Esophagus (tissue), 2 donors: ENCODE data around the gene ALLC. TPM values are rescaled to one million over a fixed set of nuclear protein-coding genes. Genes with fewer than 3 reads are reported as not detected.

Experiments used
- H3K27ac ChIP-seq, 2 donors: one replicate each; pipeline ENCODE4 v1.5.1; 2013; ENCODE audit warnings: low read depth in 2 of 2, mild to moderate bottlenecking in 2 of 2, inconsistent platforms in 1 of 2, low read length in 1 of 2, moderate library complexity in 1 of 2
- H3K27me3 ChIP-seq, 2 donors: one replicate each; pipeline ENCODE4 v1.6.1; 2013; ENCODE audit warnings: low read length in 2 of 2, control low read depth in 1 of 2, mild to moderate bottlenecking in 1 of 2; ENCODE audit not compliant: insufficient read depth in 2 of 2, control insufficient read depth in 1 of 2
- H3K36me3 ChIP-seq, 2 donors: one replicate each; pipeline ENCODE4 v1.6.1; 2013; ENCODE audit warnings: low read length in 1 of 2; ENCODE audit not compliant: control insufficient read depth in 2 of 2, insufficient read depth in 2 of 2
- H3K4me1 ChIP-seq, 2 donors: one replicate each; pipeline ENCODE4 v1.6.1; 2013; ENCODE audit warnings: low read length in 1 of 2; ENCODE audit not compliant: control insufficient read depth in 2 of 2, insufficient read depth in 2 of 2
- H3K4me3 ChIP-seq, 2 donors: one replicate each; pipeline ENCODE4 v1.5.1; 2013; ENCODE audit warnings: low read length in 2 of 2, mild to moderate bottlenecking in 2 of 2, low read depth in 1 of 2, moderate library complexity in 1 of 2
- H3K9me3 ChIP-seq, 2 donors: one replicate each; pipeline ENCODE4 v1.6.1; 2013; ENCODE audit warnings: mild to moderate bottlenecking in 2 of 2, low read depth in 1 of 2, low read length in 1 of 2, moderate library complexity in 1 of 2; ENCODE audit not compliant: control insufficient read depth in 2 of 2, insufficient read depth in 1 of 2
- WGBS, 2 donors: extraction: QIAGEN DNeasy Blood & Tissue Kit; methylation state at CpG; one replicate each; pipeline ENCODE4 v1.1.7; 2013; 5-methylcytosine and 5-hydroxymethylcytosine counted together
- polyA plus RNA-seq, 2 donors: library from polyadenylated mRNA; stranded (reverse); fragments of 200-250 nt; gene quantifications; one replicate each; pipeline ENCODE4 v1.2.3, GENCODE V29; 2013
- donor health status: healthy with polysubstance abuse.
- donor health status: Bipolar disorder and iron deficiency.

The ALLC gene
- polyA plus RNA-seq, 2 donors: 0.04 TPM; not detected in 1

DNA sequence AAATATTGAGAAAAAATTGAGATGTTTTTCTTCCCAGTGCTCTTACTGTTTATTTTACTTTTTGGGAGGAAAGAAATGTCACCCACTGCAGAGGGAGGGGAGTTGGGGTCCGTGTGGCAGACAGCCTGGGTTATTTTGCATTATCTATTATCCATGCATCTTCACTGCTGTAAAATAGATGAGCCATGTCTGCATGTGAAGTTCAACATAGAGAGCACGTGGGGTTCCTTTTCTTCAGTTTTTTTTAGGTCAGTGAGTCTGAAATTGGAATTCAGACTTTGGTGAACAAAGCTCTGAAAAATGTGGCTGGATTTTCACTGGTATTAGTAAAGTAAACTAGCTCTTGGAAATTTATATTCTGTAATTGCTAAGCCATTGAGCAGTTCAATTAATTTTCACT lies 47.8 kb downstream of the ALLC start:
- Histone ChIP-seq H3K4me1 (peaks cover 0 to 4% of the 10 kb centered on the region in 2 donors), H3K27ac (no peak overlapping the region), H3K36me3 (no peaks in the 10 kb centered on the region), H3K27me3 (no peaks in the 10 kb centered on the region), H3K9me3 (peaks cover 0 to 5% of the 10 kb centered on the region in 2 donors), H3K4me3 (no peak overlapping the region)
- WGBS, 2 donors: 13 to 19% methylated on average over 2 of the region's 2 CpGs

DNA sequence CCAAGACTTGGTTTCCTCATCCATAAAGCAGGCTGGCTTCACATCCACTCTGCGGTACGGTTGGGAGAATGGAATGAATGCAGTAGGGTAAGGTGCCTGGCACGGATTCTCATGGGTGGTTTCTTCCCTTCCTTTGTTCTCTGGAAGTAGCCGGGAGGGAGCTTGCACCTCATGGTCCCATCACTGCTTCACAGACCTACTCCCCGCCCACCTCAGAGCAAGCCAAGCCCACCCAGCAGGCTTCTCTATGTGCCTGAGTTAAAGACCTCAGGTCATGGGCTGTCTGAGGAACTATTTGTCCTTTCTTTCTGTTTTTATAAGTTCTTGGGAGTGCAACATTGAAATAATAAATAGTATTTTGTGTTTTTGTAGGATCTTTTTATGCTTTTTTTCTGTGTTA lies 48.9 kb downstream of the ALLC start:
- H3K27me3 ChIP-seq: no peaks in the 10 kb centered on the region
- 33 to 68% methylated on average over 5 of the region's 5 CpGs for WGBS, 2 donors
- H3K36me3 ChIP-seq: no peaks in the 10 kb centered on the region
- peaks cover 0 to 5% of the 10 kb centered on the region in 2 donors for H3K9me3 ChIP-seq
- no peak overlapping the region for H3K27ac ChIP-seq
- no peak overlapping the region for H3K4me3 ChIP-seq
- peaks cover 0 to 4% of the 10 kb centered on the region in 2 donors for H3K4me1 ChIP-seq

DNA sequence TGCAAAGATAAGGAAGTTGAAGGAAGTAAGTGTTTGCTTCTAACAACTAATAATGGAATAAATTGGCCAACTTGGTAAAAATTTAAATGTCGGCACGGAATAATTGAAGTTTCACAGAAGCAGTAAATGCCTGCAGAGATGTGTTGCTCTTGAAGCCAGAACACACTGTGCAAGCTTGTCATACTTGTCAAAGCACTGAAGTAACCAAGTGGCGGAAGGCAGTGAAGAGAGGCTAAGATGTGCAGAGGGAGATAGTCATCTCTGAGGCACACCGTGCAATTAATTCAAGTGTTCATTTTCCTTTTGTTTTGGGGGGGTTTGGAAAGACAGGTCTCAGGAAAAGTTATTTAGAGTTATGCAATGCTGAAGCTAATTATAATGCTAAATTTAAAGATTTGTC lies 50.6 kb downstream of the ALLC start:
- 85 to 91% methylated on average over 4 of the region's 4 CpGs for WGBS, 2 donors
- Histone ChIP-seq H3K9me3 (peaks cover 0 to 1% of the 10 kb centered on the region in 2 donors), H3K27ac (no peak overlapping the region)

DNA sequence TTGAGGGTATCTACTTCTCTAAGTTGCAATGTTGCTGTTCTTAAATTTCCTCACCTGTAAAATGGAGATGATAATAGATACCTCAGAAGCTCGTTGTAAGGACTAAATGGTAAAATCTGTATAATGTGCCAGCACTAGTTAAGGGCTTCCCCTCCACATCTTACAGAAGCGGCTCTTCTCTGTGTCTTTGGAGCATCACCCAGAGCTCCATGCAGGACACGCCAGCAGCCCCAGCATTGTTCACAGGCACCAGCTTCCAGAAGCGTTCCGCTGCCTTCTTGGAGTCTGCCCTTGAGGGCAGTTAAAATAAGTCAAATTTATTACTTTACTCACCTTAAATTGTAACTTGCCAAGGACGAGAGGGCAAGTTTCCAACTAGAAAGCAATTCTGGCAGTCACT lies 51.2 kb downstream of the ALLC start:
- WGBS, 2 donors: 62 to 67% methylated on average over 6 of the region's 6 CpGs

More for the DNA sequence above, 50.6 kb downstream of the ALLC start:
- Histone ChIP-seq H3K27me3 (no peaks in the 10 kb centered on the region), H3K36me3 (no peaks in the 10 kb centered on the region), H3K4me1 (peaks cover 0 to 3% of the 10 kb centered on the region in 2 donors), H3K4me3 (no peak overlapping the region)

DNA sequence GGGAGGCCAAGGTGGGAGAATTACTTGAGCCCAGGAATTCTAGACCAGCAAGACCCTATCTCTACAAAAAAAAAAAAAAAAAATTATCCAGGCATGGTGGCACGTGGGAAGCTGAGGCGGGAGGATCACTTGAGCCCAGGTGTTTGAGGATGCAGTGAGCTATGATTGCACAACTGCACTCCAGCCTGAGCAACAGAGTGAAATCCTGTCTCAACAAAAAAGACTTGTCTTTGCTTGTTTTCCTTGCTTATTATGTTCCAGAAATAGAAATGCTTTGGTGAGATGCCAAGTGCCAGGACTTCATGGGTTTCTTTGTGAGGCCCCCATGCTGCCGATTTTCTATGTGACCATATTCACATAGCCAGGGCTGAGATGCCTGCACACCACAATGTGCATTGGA lies 54.4 kb downstream of the ALLC start:
- Histone ChIP-seq H3K9me3 (no peaks in the 10 kb centered on the region), H3K27me3 (no peaks in the 10 kb centered on the region), H3K4me1 (no peaks in the 10 kb centered on the region), H3K4me3 (no peak overlapping the region), H3K27ac (no peak overlapping the region), H3K36me3 (no peaks in the 10 kb centered on the region)
- WGBS, 2 donors: 27 to 33% methylated on average over 3 of the region's 3 CpGs

More for the DNA sequence above, 51.2 kb downstream of the ALLC start:
- Histone ChIP-seq H3K27ac (no peak overlapping the region), H3K27me3 (no peaks in the 10 kb centered on the region), H3K9me3 (no peaks in the 10 kb centered on the region), H3K4me1 (no peaks in the 10 kb centered on the region), H3K36me3 (no peaks in the 10 kb centered on the region), H3K4me3 (no peak overlapping the region)

DNA sequence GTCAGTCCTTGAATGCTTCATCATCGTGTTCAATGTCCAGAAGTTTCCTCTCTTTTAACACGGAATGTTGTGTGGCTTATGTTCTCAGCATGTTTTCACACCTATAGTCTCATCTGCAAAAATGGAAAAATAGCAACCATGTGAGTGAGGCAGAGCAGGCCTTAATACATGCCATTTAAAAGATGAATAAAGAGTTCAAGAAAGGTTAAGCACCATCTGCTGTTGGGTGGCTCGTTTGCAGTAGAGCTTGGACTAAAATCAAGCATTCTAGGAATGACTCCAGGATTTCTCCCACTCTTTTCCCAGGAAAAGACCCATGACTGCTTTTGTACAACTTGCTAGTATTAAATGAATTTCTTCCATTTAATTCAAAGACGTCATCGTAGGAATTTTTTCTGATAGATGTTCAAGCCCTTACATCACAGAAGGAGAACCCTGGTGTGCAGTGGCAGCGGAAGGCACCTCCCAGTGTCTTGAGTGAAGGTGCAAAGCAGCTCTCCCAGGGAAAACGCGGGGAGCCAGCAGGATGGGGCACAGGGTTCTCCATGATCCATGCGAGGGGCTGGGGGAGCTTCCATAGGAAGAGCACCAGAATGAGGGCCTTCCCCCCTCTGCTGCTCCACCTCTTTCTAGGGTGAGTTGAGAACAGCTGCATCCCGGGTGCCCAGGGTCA lies 55.0 kb downstream of the ALLC start:
- H3K27ac ChIP-seq: no peak overlapping the region
- no peaks in the 10 kb centered on the region for H3K36me3 ChIP-seq
- no peak overlapping the region for H3K4me3 ChIP-seq
- H3K4me1 ChIP-seq: no peaks in the 10 kb centered on the region
- no peaks in the 10 kb centered on the region for H3K9me3 ChIP-seq
- no peaks in the 10 kb centered on the region for H3K27me3 ChIP-seq
- 59 to 60% methylated on average over 10 of the region's 10 CpGs for WGBS, 2 donors

DNA sequence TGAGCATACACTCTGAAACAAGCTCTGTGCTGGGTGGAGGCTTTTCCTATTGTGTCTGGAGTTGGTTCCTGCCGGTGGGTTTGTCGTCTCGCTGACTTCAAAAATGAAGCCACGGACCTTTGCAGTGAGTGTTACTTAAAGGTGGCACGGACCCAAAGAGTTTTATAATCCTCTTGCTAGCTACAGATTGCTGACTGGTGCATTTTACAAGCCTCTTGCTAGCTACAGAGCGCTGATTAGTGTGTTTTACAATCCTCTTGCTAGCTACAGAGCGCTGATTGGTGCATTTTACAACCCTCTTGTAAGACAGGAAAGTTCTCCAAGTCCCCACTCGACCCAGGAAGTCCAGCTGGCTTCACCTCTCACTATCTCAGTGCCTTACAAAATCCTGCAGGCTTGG lies 60.7 kb downstream of the ALLC start:
- H3K4me1 ChIP-seq: no peaks in the 10 kb centered on the region

DNA sequence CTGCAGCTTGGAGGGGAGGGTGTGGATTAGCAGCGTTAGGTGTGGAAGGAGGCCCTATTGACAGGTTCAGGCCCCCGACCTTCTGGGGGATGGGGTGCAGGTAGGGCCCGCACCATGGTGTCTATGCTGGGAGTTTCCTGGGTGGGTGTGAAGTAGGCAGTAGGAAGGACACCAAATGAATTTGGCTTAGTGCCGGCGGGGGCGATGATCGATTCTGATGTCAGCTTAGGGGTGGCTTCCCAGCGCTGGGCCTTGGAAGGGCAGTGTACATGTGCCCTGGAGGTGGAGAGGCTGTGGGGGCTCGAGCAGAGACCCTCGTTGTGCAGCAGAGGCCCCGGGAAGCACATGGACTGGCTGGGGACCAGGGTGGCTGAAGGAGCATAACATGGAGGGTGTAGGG lies 67.0 kb downstream of the ALLC start:
- Histone ChIP-seq H3K4me3 (no peak overlapping the region), H3K4me1 (no peaks in the 10 kb centered on the region), H3K27ac (no peak overlapping the region), H3K36me3 (no peaks in the 10 kb centered on the region), H3K27me3 (no peaks in the 10 kb centered on the region), H3K9me3 (peaks cover 0 to 2% of the 10 kb centered on the region in 2 donors)
- WGBS, 2 donors: 85 to 89% methylated on average over 11 of the region's 11 CpGs

More for the DNA sequence above, 60.7 kb downstream of the ALLC start:
- H3K27me3 ChIP-seq: no peaks in the 10 kb centered on the region
- H3K9me3 ChIP-seq: peaks cover 0 to 3% of the 10 kb centered on the region in 2 donors
- no peaks in the 10 kb centered on the region for H3K36me3 ChIP-seq
- WGBS, 2 donors: 65 to 80% methylated on average over 8 of the region's 8 CpGs
- H3K4me3 ChIP-seq: no peak overlapping the region
- no peak overlapping the region for H3K27ac ChIP-seq

DNA sequence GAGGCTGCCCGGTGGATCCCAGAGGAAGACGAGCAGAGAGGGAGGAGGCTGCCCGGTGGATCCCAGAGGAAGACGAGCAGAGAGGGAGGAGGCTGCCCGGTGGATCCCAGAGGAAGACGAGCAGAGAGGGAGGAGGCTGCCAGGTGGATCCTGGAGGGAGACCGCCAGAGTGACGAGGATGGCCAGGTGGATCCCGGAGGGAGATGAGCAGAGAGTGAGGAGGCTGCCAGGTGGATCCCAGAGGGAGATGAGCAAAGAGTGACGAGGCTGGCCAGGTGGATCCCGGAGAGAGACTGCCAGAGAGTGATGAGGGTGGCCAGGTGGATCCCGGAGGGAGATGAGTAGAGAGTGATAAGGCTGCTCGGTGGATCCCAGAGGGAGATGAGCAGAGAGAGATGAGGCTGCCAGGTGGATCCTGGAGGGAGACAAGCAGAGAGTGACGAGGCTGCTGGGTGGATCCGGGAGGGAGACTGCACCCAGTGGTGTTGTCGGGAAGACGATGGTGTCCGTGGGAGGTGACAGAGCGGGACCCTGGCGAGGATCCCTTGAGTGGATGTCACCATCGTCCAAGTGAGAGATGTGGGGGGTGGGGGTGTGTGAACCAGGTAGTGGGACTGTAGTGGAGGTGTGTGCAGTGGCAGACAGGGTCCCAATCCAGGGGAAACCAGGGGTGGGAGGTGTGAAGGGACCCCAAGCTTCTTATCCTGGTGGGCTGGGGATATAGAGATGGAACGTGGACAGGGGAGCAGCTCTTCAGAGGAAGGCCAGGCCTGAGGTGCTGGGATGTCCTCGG lies 67.7 kb downstream of the ALLC start:
- H3K36me3 ChIP-seq: no peaks in the 10 kb centered on the region
- H3K4me1 ChIP-seq: no peaks in the 10 kb centered on the region
- H3K27ac ChIP-seq: no peak overlapping the region
- H3K9me3 ChIP-seq: peaks cover 0 to 2% of the 10 kb centered on the region in 2 donors
- H3K4me3 ChIP-seq: no peak overlapping the region
- H3K27me3 ChIP-seq: no peaks in the 10 kb centered on the region
- 79 to 81% methylated on average over 23 of the region's 23 CpGs for WGBS, 2 donors
